ENCODE data around the gene RECQL. TPM values are rescaled to one million over a fixed set of nuclear protein-coding genes. Genes with fewer than 3 reads are reported as not detected.

RECQL gene
- 100 to 1,000 TPM in 1 of 3 donors, 10 to 100 TPM in 2; 73.7 to 101 (median 82.3) TPM for polyA plus RNA-seq

- peaks cover 30 to 44% of the 10 kb centered on the region in 2 donors for H3K4me1 Mint-ChIP-seq
Observed at GRCh38 chr12:21501258-21502163, at the start of gene RECQL, which contains the start of gene GOLT1B. Gene RECQL (minus strand): TSS chr12:21501635. CDS start chr12:21499570, 2,065 bp downstream. Gene GOLT1B (plus strand): TSS chr12:21501789. CDS start chr12:21501924, 135 bp downstream.

GRCh38 chr12:21547437-21547836 is 46.0 kb upstream of the RECQL start:
- no peak for DNase-seq
- no peak overlapping the region for H3K27ac Mint-ChIP-seq

More at GRCh38 chr12:21501258-21502163, at the start of gene RECQL, which contains the start of gene GOLT1B:
- DNase-seq: peak; percentile 93 to 95 (median 95)
- Mint-ChIP-seq H3K9me3 (no peaks in the 10 kb centered on the region), H3K27me3 (ENCODE audit: low read depth in 3 of 3) (peaks cover 0 to 1% (median 0%) of the 10 kb centered on the region in 3 donors), H3K27ac (no peak within 1 kb of the TSS), H3K36me3 (peaks cover 0 to 13% (median 8%) of the 10 kb centered on the region in 3 donors), H3K4me3 (no peak within 1 kb of the TSS)

GRCh38 chr12:21546716-21547115 is 45.3 kb upstream of the RECQL start:
- Mint-ChIP-seq H3K9me3 (no peaks in the 10 kb centered on the region), H3K36me3 (no peaks in the 10 kb centered on the region), H3K4me3 (no peak overlapping the region), H3K27ac (no peak overlapping the region), H3K4me1 (no peaks in the 10 kb centered on the region), H3K27me3 (ENCODE audit: low read depth in 3 of 3) (peaks cover 2 to 8% (median 3%) of the 10 kb centered on the region in 3 donors)
- no peak for DNase-seq

More at GRCh38 chr12:21547437-21547836, 46.0 kb upstream of the RECQL start:
- no peaks in the 10 kb centered on the region for H3K9me3 Mint-ChIP-seq
- no peaks in the 10 kb centered on the region for H3K4me1 Mint-ChIP-seq
- no peak overlapping the region for H3K4me3 Mint-ChIP-seq
- no peaks in the 10 kb centered on the region for H3K36me3 Mint-ChIP-seq
- peaks cover 2 to 8% (median 3%) of the 10 kb centered on the region in 3 donors for H3K27me3 Mint-ChIP-seq (ENCODE audit: low read depth in 3 of 3)

- no peaks in the 10 kb centered on the region for H3K36me3 Mint-ChIP-seq
- peaks cover 2 to 8% (median 3%) of the 10 kb centered on the region in 3 donors for H3K27me3 Mint-ChIP-seq (ENCODE audit: low read depth in 3 of 3)
- H3K9me3 Mint-ChIP-seq: no peaks in the 10 kb centered on the region
- no peak for DNase-seq
- H3K4me1 Mint-ChIP-seq: no peaks in the 10 kb centered on the region
- H3K27ac Mint-ChIP-seq: no peak overlapping the region
- no peak overlapping the region for H3K4me3 Mint-ChIP-seq
Observed at GRCh38 chr12:21545557-21545956, 44.1 kb upstream of the RECQL start.

- Mint-ChIP-seq H3K36me3 (no peaks in the 10 kb centered on the region), H3K4me1 (no peaks in the 10 kb centered on the region), H3K9me3 (no peaks in the 10 kb centered on the region), H3K27ac (no peak overlapping the region), H3K27me3 (ENCODE audit: low read depth in 3 of 3) (peaks cover 1 to 9% (median 2%) of the 10 kb centered on the region in 3 donors), H3K4me3 (no peak overlapping the region)
- no peak for DNase-seq
Observed at GRCh38 chr12:21543151-21543550, 41.7 kb upstream of the RECQL start.

- Mint-ChIP-seq H3K9me3 (no peaks in the 10 kb centered on the region), H3K27ac (no peak overlapping the region), H3K27me3 (ENCODE audit: low read depth in 3 of 3) (peaks cover 1 to 9% (median 2%) of the 10 kb centered on the region in 3 donors), H3K4me1 (no peaks in the 10 kb centered on the region), H3K36me3 (no peaks in the 10 kb centered on the region), H3K4me3 (no peak overlapping the region)
- no peak for DNase-seq
Observed at GRCh38 chr12:21542403-21542802, 41.0 kb upstream of the RECQL start.

- H3K4me3 Mint-ChIP-seq: no peak overlapping the region
- no peak overlapping the region for H3K27ac Mint-ChIP-seq
- H3K9me3 Mint-ChIP-seq: no peaks in the 10 kb centered on the region
Observed at GRCh38 chr12:21541773-21542172, 40.3 kb upstream of the RECQL start.

GRCh38 chr12:21539797-21540196 is 38.4 kb upstream of the RECQL start:
- peaks cover 1 to 14% (median 2%) of the 10 kb centered on the region in 3 donors for H3K27me3 Mint-ChIP-seq (ENCODE audit: low read depth in 3 of 3)
- no peaks in the 10 kb centered on the region for H3K4me1 Mint-ChIP-seq
- no peak overlapping the region for H3K4me3 Mint-ChIP-seq

More at GRCh38 chr12:21541773-21542172, 40.3 kb upstream of the RECQL start:
- Mint-ChIP-seq H3K27me3 (ENCODE audit: low read depth in 3 of 3) (peaks cover 1 to 9% (median 2%) of the 10 kb centered on the region in 3 donors), H3K36me3 (no peaks in the 10 kb centered on the region), H3K4me1 (no peaks in the 10 kb centered on the region)
- no peak for DNase-seq

GRCh38 chr12:21538061-21538653 is 36.7 kb upstream of the RECQL start:
- no peaks in the 10 kb centered on the region for H3K9me3 Mint-ChIP-seq
- no peaks in the 10 kb centered on the region for H3K4me1 Mint-ChIP-seq
- H3K4me3 Mint-ChIP-seq: no peak overlapping the region
- H3K36me3 Mint-ChIP-seq: no peaks in the 10 kb centered on the region
- peaks cover 0 to 15% (median 2%) of the 10 kb centered on the region in 3 donors for H3K27me3 Mint-ChIP-seq (ENCODE audit: low read depth in 3 of 3)
- H3K27ac Mint-ChIP-seq: no peak overlapping the region
- no peak for DNase-seq

More at GRCh38 chr12:21539797-21540196, 38.4 kb upstream of the RECQL start:
- Mint-ChIP-seq H3K36me3 (no peaks in the 10 kb centered on the region), H3K9me3 (no peaks in the 10 kb centered on the region), H3K27ac (no peak overlapping the region)
- DNase-seq: no peak

- Mint-ChIP-seq H3K27ac (no peak overlapping the region), H3K4me1 (peaks cover 4 to 15% of the 10 kb centered on the region in 2 donors), H3K9me3 (peaks cover 0 to 2% (median 0%) of the 10 kb centered on the region in 6 donors), H3K36me3 (peaks cover 0 to 5% (median 0%) of the 10 kb centered on the region in 3 donors), H3K4me3 (no peak overlapping the region), H3K27me3 (ENCODE audit: low read depth in 3 of 3) (peaks cover 6 to 38% (median 9%) of the 10 kb centered on the region in 3 donors)
- DNase-seq: no peak
Observed at GRCh38 chr12:21529456-21529855, 28.0 kb upstream of the RECQL start.

- Mint-ChIP-seq H3K27ac (no peak overlapping the region), H3K4me3 (no peak overlapping the region), H3K36me3 (peaks cover 0 to 5% (median 0%) of the 10 kb centered on the region in 3 donors), H3K4me1 (peaks cover 4 to 15% of the 10 kb centered on the region in 2 donors), H3K9me3 (peaks cover 0 to 2% (median 0%) of the 10 kb centered on the region in 6 donors), H3K27me3 (ENCODE audit: low read depth in 3 of 3) (peaks cover 6 to 35% (median 9%) of the 10 kb centered on the region in 3 donors)
- no peak for DNase-seq
Observed at GRCh38 chr12:21528953-21529352, 27.5 kb upstream of the RECQL start.

- H3K4me3 Mint-ChIP-seq: peak overlapping the region; percentile 10 to 52 (median 40)
- H3K27ac Mint-ChIP-seq: no peak overlapping the region
- peaks cover 4 to 15% of the 10 kb centered on the region in 2 donors for H3K4me1 Mint-ChIP-seq
- peak; percentile 10 to 32 (median 19) for DNase-seq
- H3K9me3 Mint-ChIP-seq: peaks cover 0 to 2% (median 0%) of the 10 kb centered on the region in 6 donors
- H3K27me3 Mint-ChIP-seq (ENCODE audit: low read depth in 3 of 3): peaks cover 6 to 35% (median 9%) of the 10 kb centered on the region in 3 donors
- peaks cover 0 to 5% (median 0%) of the 10 kb centered on the region in 3 donors for H3K36me3 Mint-ChIP-seq
Observed at GRCh38 chr12:21527451-21528180, 26.2 kb upstream of the RECQL start.

- DNase-seq: no peak
- Mint-ChIP-seq H3K4me3 (peak overlapping the region; percentile 12 to 76 (median 57)), H3K27me3 (ENCODE audit: low read depth in 3 of 3) (peaks cover 6 to 31% (median 9%) of the 10 kb centered on the region in 3 donors), H3K4me1 (peaks cover 4 to 15% of the 10 kb centered on the region in 2 donors), H3K36me3 (peaks cover 0 to 5% (median 0%) of the 10 kb centered on the region in 3 donors), H3K27ac (no peak overlapping the region), H3K9me3 (peaks cover 0 to 2% (median 0%) of the 10 kb centered on the region in 6 donors)
Observed at GRCh38 chr12:21526721-21527345, 25.4 kb upstream of the RECQL start.
